ENCODE results near the gene F12.

- TF ChIP-seq EP300 (IDR thresholded peaks at IDR 0.05) (no peak), CTCF (IDR thresholded peaks at IDR 0.05) (no peak), POLR2AphosphoS5 (IDR thresholded peaks at IDR 0.05) (no peak)
Measured at GRCh38 chr5:177386542-177386941, 22.8 kb downstream of the F12 start.

Data from gastroesophageal sphincter (tissue), 3 donors.